Brain microvascular endothelial cell (primary cell): Measurements from ENCODE around the gene ADGRG3.
"Not testable (repeated sequence)": the region's sequence is repeated elsewhere in the genome, so short reads cannot be mapped to it uniquely, and the experiment has no call there.

ENCODE experiments used
- DNase-seq: peaks from one replicate; pipeline ENCODE4 v3.0.0-alpha.2; 2020
- H3K27ac ChIP-seq: fragments of 250-450 bp; sonication (Bioruptor Pico); 2 replicates; pipeline ENCODE4 v1.5.1; 2020; ENCODE audit warnings: mild to moderate bottlenecking, moderate library complexity
- H3K27me3 ChIP-seq: fragments of 250-450 bp; sonication (Bioruptor Pico); replicated peaks from 2 replicates; pipeline ENCODE4 v1.5.1; 2020; ENCODE audit warnings: mild to moderate bottlenecking
- H3K36me3 ChIP-seq: fragments of 250-450 bp; sonication (Bioruptor Pico); replicated peaks from 2 replicates; pipeline ENCODE4 v1.5.1; 2020; ENCODE audit warnings: mild to moderate bottlenecking
- H3K4me3 ChIP-seq: 2 replicates; pipeline ENCODE4 v1.5.1; 2011; ENCODE audit warnings: low read depth, mild to moderate bottlenecking, control low read depth, low read length, moderate library complexity
- in situ Hi-C: cut with HindIII; loops from 2 replicates; pipeline ENCODE4 v1.10.0; 2017; ENCODE audit warnings: low sequenced_read_pairs, low pct_ligation_motif_present
- TF ChIP-seq, protein P1 (sequence below): IDR thresholded peaks from 2 replicates; pipeline ENCODE4 v1.5.1; 2011; ENCODE audit warnings: low read depth, mild to moderate bottlenecking, moderate library complexity, low read length, control low read depth, inconsistent platforms; ENCODE audit errors: missing control alignments

Gene ADGRG3

DNA sequence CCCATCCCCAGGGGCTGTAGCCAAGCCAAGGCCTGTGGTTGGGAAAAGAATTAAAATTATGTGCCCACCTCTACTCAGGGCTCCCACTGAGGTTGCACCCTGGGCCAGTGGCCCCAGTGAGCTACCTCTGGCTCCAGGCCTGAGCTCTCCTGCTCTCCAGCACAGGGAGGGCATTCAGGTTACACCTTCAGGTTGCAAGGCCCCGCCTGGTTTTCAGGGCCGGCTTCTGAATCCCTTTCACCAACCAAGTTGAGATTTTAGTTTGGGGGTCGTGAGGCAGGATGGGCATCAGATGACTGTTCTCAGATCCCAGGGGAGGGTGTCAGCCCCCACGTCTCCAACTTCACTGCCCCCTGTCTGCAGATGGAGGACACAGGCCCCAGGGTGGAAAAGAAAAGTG is 59.5 kb downstream of the ADGRG3 start:
- H3K27ac ChIP-seq: no peak overlapping the region
- TF ChIP-seq, protein P1, sequence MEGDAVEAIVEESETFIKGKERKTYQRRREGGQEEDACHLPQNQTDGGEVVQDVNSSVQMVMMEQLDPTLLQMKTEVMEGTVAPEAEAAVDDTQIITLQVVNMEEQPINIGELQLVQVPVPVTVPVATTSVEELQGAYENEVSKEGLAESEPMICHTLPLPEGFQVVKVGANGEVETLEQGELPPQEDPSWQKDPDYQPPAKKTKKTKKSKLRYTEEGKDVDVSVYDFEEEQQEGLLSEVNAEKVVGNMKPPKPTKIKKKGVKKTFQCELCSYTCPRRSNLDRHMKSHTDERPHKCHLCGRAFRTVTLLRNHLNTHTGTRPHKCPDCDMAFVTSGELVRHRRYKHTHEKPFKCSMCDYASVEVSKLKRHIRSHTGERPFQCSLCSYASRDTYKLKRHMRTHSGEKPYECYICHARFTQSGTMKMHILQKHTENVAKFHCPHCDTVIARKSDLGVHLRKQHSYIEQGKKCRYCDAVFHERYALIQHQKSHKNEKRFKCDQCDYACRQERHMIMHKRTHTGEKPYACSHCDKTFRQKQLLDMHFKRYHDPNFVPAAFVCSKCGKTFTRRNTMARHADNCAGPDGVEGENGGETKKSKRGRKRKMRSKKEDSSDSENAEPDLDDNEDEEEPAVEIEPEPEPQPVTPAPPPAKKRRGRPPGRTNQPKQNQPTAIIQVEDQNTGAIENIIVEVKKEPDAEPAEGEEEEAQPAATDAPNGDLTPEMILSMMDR: peak; percentile 33
- DNase-seq: no peak
- H3K27me3 ChIP-seq: no peaks in the 10 kb centered on the region
- H3K4me3 ChIP-seq: no peak overlapping the region
- in situ Hi-C loops: no loop called here
- H3K36me3 ChIP-seq: no peaks in the 10 kb centered on the region

DNA sequence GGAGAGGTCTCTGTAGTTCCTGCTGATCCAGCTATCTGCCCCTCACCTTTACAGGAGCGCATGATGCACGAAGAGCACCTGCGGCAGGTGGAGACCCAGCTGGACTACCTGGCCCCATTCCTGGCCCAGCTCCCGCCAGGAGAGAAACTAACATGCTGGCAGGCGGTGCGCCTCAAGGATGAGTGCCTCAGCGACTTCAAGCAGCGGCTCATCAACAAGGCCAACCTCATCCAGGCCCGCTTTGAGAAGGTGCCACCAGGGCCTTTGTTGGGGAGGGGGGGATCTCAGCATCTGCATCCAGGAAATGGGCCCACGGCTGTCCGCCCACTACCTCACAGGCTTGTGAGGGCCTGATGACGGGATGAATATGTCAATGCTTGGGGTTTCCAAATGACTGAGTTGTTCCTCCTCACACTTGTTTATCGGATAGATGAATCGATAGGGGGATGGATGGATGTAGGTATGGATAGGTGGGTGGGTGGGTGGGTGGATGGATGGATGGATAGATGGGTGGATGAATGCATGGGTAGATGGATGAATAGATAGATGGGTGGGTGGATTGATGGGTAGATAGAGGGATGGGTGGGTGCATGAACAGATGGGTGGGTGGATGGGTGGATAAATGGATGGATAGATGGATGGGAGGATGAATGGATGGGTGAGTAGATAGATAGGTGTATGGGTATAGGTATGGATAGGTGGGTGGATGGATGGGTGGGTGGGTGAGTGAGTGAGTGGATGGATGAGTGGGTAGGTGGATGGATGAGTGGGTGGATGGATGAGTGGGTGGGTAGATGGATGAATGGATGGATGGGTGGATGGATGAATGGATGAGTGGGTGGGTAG is 60.5 kb downstream of the ADGRG3 start:
- H3K27me3 ChIP-seq: no peaks in the 10 kb centered on the region
- no peaks in the 10 kb centered on the region for H3K36me3 ChIP-seq
- in situ Hi-C loops: no loop called here
- TF ChIP-seq, protein P1: no peak
- DNase-seq: no peak
- H3K4me3 ChIP-seq: no peak overlapping the region
- no peak overlapping the region for H3K27ac ChIP-seq

DNA sequence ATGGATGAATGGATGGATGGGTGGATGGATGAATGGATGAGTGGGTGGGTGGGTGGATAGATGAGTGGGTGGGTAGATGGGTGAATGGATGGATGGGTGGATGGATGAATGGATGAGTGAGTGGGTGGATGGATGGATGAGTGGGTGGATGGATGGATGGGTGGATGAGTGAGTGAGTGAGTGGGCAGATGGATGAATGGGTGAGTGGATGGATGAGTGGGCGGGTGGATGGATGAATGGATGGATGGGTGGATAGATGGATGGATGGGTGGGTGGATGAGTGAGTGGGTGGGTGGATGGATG is 61.0 kb downstream of the ADGRG3 start:
- in situ Hi-C loops: no loop called here
- H3K4me3 ChIP-seq: no peak overlapping the region
- no peak for DNase-seq
- no peak overlapping the region for H3K27ac ChIP-seq
- no peaks in the 10 kb centered on the region for H3K27me3 ChIP-seq
- TF ChIP-seq, protein P1: no peak
- H3K36me3 ChIP-seq: no peaks in the 10 kb centered on the region

DNA sequence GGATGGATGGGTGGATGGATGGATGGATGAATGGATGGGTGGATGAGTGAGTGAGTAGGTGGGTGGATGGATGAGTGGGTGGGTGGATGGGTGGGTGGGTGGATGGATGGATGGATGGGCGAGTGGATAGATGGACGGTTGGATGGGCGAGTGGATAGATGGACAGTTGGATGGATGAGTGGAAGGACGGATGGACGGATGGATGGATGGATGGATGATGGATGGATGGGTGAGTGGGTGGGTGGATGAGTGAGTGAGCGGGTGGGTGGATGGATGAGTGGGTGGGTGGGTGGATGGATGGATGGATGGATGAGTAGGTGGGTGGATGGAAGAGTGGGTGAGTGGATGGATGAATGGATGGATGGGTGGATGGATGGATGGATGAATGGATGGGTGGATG is 61.7 kb downstream of the ADGRG3 start:
- H3K27ac ChIP-seq, in situ Hi-C loops, H3K27me3 ChIP-seq, H3K4me3 ChIP-seq, H3K36me3 ChIP-seq, DNase-seq: not testable (repeated sequence)

DNA sequence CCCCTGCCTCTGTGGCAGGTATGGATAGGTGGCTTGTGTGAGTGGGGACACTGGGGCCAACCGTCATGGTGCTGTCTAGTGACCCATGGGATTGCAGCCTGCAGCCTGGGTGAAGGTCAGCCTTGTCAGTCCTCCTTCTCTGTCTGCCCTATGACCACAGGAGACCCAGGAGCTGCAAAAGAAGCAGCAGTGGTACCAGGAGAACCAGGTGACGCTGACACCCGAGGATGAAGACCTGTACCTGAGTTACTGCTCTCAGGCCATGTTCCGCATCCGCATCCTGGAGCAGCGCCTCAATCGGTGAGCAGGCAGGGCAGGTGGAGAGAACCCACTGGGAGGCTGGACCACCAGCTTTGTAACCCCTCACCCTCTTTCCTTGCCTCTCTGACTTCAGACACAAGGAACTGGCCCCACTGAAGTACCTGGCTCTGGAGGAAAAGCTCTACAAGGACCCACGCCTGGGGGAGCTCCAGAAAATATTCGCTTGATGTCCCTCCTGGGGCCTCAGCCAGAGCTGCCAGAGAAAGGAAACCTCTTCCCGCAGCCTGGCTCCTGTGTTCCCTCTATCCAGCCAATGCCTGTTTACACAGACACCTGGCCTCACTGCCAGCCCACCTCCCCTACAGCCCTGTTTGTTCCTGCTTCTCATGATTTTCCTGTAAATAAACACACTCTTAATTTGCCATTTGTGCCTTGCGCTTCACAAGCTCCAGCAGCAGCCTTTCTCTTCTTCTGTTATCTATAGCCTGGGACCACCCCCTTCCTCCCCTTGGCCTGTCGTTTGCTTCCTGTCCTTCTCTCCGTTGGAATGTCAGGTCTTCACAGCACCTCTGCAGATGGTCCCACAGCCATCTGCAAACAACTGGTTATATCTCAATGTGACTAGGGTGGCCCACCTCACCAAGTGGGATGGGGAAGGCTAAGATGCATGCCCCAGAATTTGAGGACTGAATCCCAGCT is 62.9 kb downstream of the ADGRG3 start:
- Histone ChIP-seq H3K4me3 (no peak overlapping the region), H3K36me3 (no peaks in the 10 kb centered on the region), H3K27ac (no peak overlapping the region), H3K27me3 (no peaks in the 10 kb centered on the region)
- no peak for DNase-seq
- TF ChIP-seq, protein P1: no peak
- in situ Hi-C loops: no loop called here

DNA sequence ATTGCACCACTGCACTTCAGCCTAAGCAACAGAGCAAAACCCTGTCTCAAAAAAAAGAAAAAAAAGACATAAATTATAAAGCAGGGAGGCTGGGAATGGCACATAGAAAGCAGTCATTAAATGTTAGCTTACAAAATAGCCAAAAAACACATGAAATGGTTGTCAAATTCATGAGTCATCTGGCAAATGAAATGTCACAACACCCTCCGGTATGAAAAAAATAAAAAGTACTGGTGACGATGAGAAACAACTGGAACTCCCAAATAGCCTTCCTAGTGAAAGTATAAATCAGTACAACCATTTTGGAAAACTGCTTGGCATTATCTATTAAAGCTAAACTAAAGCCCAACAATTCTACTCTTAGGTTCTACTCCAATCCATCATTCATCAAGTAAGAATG is 63.9 kb downstream of the ADGRG3 start:
- DNase-seq: no peak
- in situ Hi-C loops: no loop called here

More for the DNA sequence above, 63.9 kb downstream of the ADGRG3 start:
- H3K4me3 ChIP-seq: no peak overlapping the region
- H3K27me3 ChIP-seq: no peaks in the 10 kb centered on the region
- no peaks in the 10 kb centered on the region for H3K36me3 ChIP-seq
- no peak overlapping the region for H3K27ac ChIP-seq
- TF ChIP-seq, protein P1: no peak
